Upper lobe of left lung (tissue), 6 donors: Measurements from ENCODE around the gene NSMF. TPM values are rescaled to one million over a fixed set of nuclear protein-coding genes. Genes with fewer than 3 reads are reported as not detected.

ENCODE experiments used
- ATAC-seq, 2 donors: fragments of 200-7000 bp; cut with Tn5 transposase; one replicate each; pipeline ENCODE4 v1.9.1; 2022; ENCODE audit warnings: mild to moderate bottlenecking in 2 of 2, moderate library complexity in 2 of 2; ENCODE audit not compliant: low FRiP score in 2 of 2
- DNase-seq, 2 donors: peaks; one replicate each; pipeline ENCODE4 v3.0.0-alpha.2; 2019 to 2020
- H3K27ac ChIP-seq, 4 donors: fragments of 200-600 bp; sonication (generic); one replicate each; pipeline ENCODE4 v1.5.1; 2016 to 2019
- H3K27me3 ChIP-seq, 4 donors: fragments of 200-600 bp; sonication (generic); one replicate each; pipeline ENCODE4 v1.5.1; 2017 to 2019
- H3K36me3 ChIP-seq, 4 donors: fragments of 200-600 bp; sonication (generic); one replicate each; pipeline ENCODE4 v1.5.1; 2016 to 2019
- H3K4me1 ChIP-seq, 4 donors: fragments of 200-600 bp; sonication (generic); one replicate each; pipeline ENCODE4 v1.5.1; 2018 to 2019
- H3K4me3 ChIP-seq, 4 donors: fragments of 200-600 bp; sonication (generic); one replicate each; pipeline ENCODE4 v1.5.1; 2017 to 2019; ENCODE audit warnings: mild to moderate bottlenecking in 2 of 4, moderate library complexity in 1 of 4
- H3K9me3 ChIP-seq, 4 donors: fragments of 200-600 bp; sonication (generic); one replicate each; pipeline ENCODE4 v1.5.1; 2018 to 2019
- EP300 ChIP-seq, 4 donors: sonication (generic); formaldehyde crosslinking; IDR thresholded peaks; one replicate each; pipeline ENCODE4 v1.5.1; 2017; ENCODE audit warnings: antibody characterized with exemption in 4 of 4, control low read depth in 2 of 4
- POLR2A ChIP-seq, 4 donors: fragments of 450-650 bp; IDR thresholded peaks; one replicate each; pipeline ENCODE4 v1.5.1; 2016 to 2017; ENCODE audit warnings: antibody characterized with exemption in 4 of 4, mild to moderate bottlenecking in 2 of 4
- POLR2AphosphoS5 ChIP-seq, 2 donors: sonication (generic); formaldehyde crosslinking; IDR thresholded peaks; one replicate each; pipeline ENCODE4 v1.5.1; 2017; ENCODE audit warnings: antibody characterized with exemption in 2 of 2
- WGBS, 2 donors: methylation state at CpG; one replicate each; pipeline ENCODE4 v1.1.5; 2017 to 2018; 5-methylcytosine and 5-hydroxymethylcytosine counted together
- total RNA-seq, 6 donors: library from RNA; depleted of rRNA in 4 of 6; stranded (reverse); fragments of >200 nt in 4 of 6; gene quantifications; one replicate each; pipeline versions ENCODE4 v1.1.0 to v1.2.1, GENCODE V29; 2016 to 2021
- TF ChIP-seq, protein P1 (sequence below), 6 experiments: fragments of 450-650 bp in 4 of 6; fragments of 200-600 bp in 2 of 6; sonication (generic) in 2 of 6; IDR thresholded peaks; one replicate each; pipeline ENCODE4 v1.5.1; 2016 to 2019; ENCODE audit warnings: antibody characterized with exemption in 6 of 6
- donor health status: DM: no; HTN: no; CAD: no; lungs with moderate emphysema.
- donor health status: DM: no; HTN: yes; CAD: no; lungs with severe emphysema.

The NSMF gene
- total RNA-seq, 6 donors from 2014 or later, result 20.4 to 57.6 (median 25.9) TPM

DNA sequence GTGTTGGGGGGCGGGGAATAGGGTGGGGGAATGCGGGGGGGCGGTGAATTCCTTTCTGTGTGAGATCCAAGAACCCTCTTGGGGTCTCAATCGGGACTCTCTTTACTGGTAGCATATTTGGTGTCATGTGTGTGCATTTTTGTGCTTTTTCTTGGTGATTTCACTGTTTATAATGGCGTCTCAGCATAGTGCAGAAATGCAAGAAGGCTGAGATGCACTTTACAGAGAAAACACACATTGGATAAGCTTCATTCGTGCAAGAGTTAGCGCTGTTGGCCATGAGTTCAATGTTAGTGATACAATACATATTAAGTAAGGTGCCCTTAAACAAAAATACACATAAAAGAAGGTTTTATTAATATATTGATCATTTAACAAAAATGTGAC lies 17.2 kb downstream of the NSMF start:
- Histone ChIP-seq H3K4me1 (peaks cover 10 to 20% (median 17%) of the 10 kb centered on the region in 4 donors), H3K36me3 (no peaks in the 10 kb centered on the region), H3K9me3 (no peaks in the 10 kb centered on the region), H3K27ac (no peak overlapping the region), H3K4me3 (peak overlapping the region in 3 of 4 donors; percentile 35 to 52 (median 51)), H3K27me3 (peaks cover 0 to 8% (median 2%) of the 10 kb centered on the region in 4 donors)
- ATAC-seq, result no peak
- 11 to 35% methylated on average over 5 to 7 of the region's 7 CpGs for WGBS, 2 donors
- no peak for DNase-seq
- TF ChIP-seq POLR2A (IDR thresholded peaks at IDR 0.05), result no peak
- TF ChIP-seq EP300 (IDR thresholded peaks at IDR 0.05), result no peak
- no peak for TF ChIP-seq POLR2AphosphoS5 (IDR thresholded peaks at IDR 0.05)
- TF ChIP-seq, protein P1, sequence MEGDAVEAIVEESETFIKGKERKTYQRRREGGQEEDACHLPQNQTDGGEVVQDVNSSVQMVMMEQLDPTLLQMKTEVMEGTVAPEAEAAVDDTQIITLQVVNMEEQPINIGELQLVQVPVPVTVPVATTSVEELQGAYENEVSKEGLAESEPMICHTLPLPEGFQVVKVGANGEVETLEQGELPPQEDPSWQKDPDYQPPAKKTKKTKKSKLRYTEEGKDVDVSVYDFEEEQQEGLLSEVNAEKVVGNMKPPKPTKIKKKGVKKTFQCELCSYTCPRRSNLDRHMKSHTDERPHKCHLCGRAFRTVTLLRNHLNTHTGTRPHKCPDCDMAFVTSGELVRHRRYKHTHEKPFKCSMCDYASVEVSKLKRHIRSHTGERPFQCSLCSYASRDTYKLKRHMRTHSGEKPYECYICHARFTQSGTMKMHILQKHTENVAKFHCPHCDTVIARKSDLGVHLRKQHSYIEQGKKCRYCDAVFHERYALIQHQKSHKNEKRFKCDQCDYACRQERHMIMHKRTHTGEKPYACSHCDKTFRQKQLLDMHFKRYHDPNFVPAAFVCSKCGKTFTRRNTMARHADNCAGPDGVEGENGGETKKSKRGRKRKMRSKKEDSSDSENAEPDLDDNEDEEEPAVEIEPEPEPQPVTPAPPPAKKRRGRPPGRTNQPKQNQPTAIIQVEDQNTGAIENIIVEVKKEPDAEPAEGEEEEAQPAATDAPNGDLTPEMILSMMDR (IDR thresholded peaks at IDR 0.05), result no peak

DNA sequence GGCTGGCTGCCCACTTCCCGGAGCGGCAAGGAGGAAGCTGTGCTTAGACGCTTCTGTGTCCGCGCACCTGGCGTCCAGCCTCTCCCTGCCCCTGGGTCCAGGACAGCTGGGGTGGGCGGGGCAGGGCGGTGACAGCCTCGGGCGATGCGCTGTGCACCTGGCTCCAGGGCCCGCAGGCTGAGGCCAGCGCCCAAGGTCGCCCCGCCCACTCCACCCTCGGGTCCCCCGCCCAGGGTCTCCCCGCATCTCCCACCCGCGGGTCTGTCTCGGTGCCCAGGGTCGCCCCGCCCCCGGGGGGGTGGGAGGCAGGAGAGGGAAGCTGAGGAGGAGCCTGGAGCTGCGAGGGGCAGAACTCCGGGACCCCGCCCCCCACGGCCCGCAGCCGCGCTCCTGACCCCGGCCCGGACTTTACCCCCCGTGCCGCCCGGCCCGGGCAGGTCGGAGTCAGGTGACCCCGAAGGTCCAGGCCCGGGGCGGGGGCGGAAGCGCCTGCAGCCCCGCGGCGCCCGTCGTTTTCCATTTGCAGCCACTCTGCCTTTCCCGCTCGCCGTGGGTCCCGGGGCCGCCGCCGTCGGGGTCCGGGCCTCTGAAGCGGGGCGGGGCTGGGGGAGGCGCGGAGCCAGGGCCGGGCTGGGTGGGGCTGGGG lies 17.7 kb downstream of the NSMF start, which contains the start of gene ENTPD8:
TSS of gene ENTPD8 (minus strand) at position 69 of the 646 bp plus-strand sequence. CDS start 3,072 bp downstream, outside the sequence.
- Histone ChIP-seq H3K27ac (no peak within 1 kb of the TSS), H3K27me3 (peaks cover 0 to 8% (median 2%) of the 10 kb centered on the region in 4 donors), H3K4me1 (peaks cover 10 to 20% (median 17%) of the 10 kb centered on the region in 4 donors), H3K36me3 (no peaks in the 10 kb centered on the region), H3K4me3 (peak within 1 kb of the TSS; percentile 5 to 52 (median 43)), H3K9me3 (no peaks in the 10 kb centered on the region)
- ATAC-seq (peak; percentile 7 to 11), DNase-seq (peak; percentile 51 to 90)
- TF ChIP-seq POLR2A (IDR thresholded peaks at IDR 0.05), result no peak
- no peak for TF ChIP-seq POLR2AphosphoS5 (IDR thresholded peaks at IDR 0.05)
- TF ChIP-seq, protein P1 (IDR thresholded peaks at IDR 0.05), result no peak
- TF ChIP-seq EP300 (IDR thresholded peaks at IDR 0.05), result no peak
- 0% methylated on average over 3 to 7 of the region's 62 CpGs for WGBS, 2 donors

DNA sequence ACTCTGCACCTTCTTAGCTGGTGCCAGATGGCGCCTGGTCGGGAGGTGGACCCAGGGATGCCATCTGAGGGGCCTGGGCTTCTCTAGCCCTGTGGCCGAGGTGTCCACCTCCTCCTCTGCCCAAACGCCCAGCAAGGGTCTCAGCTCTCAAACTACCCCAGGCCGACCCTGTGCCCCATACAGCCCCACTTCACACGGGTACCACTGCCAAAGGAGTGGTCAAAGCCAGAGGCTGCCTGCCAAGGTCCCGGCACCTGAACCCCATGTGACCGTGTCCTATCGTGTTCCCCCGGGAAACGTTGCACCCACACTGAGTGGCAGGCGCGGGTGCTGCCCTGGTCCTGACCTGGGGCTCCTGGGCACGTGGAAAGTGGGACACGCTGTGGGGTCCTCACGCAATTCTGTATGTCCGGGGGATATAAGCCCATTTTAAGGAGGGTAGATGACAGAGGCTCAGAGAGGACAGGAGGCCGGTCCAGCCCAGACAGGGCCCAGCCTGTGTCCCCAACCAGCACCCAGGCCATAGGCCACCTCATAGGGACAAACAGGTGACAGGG lies 19.9 kb downstream of the NSMF start:
- no peaks in the 10 kb centered on the region for H3K36me3 ChIP-seq
- H3K9me3 ChIP-seq, result no peaks in the 10 kb centered on the region
- WGBS, 2 donors, result 67 to 75% methylated on average over 13 to 17 of the region's 18 CpGs
- H3K27me3 ChIP-seq, result peaks cover 0 to 8% (median 2%) of the 10 kb centered on the region in 4 donors
- DNase-seq, result no peak
- H3K4me1 ChIP-seq, result peaks cover 4 to 16% (median 12%) of the 10 kb centered on the region in 4 donors
- H3K27ac ChIP-seq, result no peak overlapping the region
- ATAC-seq, result no peak
- TF ChIP-seq POLR2A (IDR thresholded peaks at IDR 0.05), result no peak
- TF ChIP-seq POLR2AphosphoS5 (IDR thresholded peaks at IDR 0.05), result no peak
- TF ChIP-seq, protein P1 (IDR thresholded peaks at IDR 0.05), result no peak
- no peak for TF ChIP-seq EP300 (IDR thresholded peaks at IDR 0.05)
- H3K4me3 ChIP-seq, result no peak overlapping the region

DNA sequence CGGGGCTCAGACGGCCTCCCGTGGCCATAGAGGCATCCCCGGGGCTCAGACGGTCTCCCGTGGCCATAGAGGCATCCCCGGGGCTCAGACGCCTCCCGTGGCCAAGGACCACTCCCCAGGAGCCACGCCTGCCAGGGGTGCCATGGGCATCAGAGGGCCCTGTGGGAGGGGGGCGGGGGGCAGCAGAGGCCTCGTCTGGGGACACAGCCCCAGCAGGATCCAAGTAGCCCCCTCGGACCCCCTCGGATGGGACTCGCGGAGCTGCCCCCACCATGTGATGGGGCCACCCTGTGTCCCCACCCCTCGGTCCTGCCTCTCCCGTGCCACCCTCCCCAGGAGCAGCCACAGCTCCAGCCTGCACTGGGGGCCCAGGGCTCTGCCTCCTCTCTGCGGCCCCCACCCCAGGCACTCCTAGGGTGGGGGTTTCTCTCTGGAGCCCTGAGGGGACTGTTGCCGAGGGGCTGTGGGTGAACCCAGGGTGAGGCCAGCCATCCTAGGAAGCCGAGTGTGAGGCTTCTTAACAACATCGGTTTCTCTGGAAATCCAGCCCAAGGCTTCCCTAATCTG lies 20.5 kb downstream of the NSMF start:
- DNase-seq (peak in 1 of 2 donors; percentile 61), ATAC-seq (no peak)
- H3K27ac ChIP-seq, result no peak overlapping the region
- H3K9me3 ChIP-seq, result no peaks in the 10 kb centered on the region
- peaks cover 0 to 8% (median 2%) of the 10 kb centered on the region in 4 donors for H3K27me3 ChIP-seq
- peaks cover 4 to 16% (median 12%) of the 10 kb centered on the region in 4 donors for H3K4me1 ChIP-seq
- WGBS, 2 donors, result 86% methylated on average over 11 of the region's 22 CpGs; no CpG with 5 or more reads in 1 of the 2 donors
- no peak overlapping the region for H3K4me3 ChIP-seq
- TF ChIP-seq POLR2A (IDR thresholded peaks at IDR 0.05), result no peak
- no peak for TF ChIP-seq EP300 (IDR thresholded peaks at IDR 0.05)
- no peak for TF ChIP-seq POLR2AphosphoS5 (IDR thresholded peaks at IDR 0.05)
- no peaks in the 10 kb centered on the region for H3K36me3 ChIP-seq
